ENCODE measurements around the gene FGF18.
"Not testable (repeated sequence)": the region's sequence is repeated elsewhere in the genome, so short reads cannot be mapped to it uniquely, and the experiment has no call there.

Gene FGF18

GRCh38 chr5:171413153-171413910, 6.1 kb upstream of the FGF18 start:
- Mint-ChIP-seq H3K4me1 (peaks cover 9% of the 10 kb centered on the region), H3K4me3 (no peak overlapping the region), H3K27ac (peak overlapping the region; percentile 43), H3K36me3 (peaks cover 76% of the 10 kb centered on the region), H3K9me3 (no peaks in the 10 kb centered on the region)
- no peak for ATAC-seq
- no peak for DNase-seq (ENCODE audit: low spot score in 2 of 2)

- not testable (repeated sequence) for ATAC-seq; DNase-seq (ENCODE audit: low spot score in 2 of 2); H3K4me3 Mint-ChIP-seq; H3K9me3 Mint-ChIP-seq
- H3K36me3 Mint-ChIP-seq, result peaks cover 70% of the 10 kb centered on the region
- H3K4me1 Mint-ChIP-seq, result peaks cover 12% of the 10 kb centered on the region
- peak overlapping the region; percentile 54 for H3K27ac Mint-ChIP-seq
Observed at GRCh38 chr5:171413993-171414392, 5.5 kb upstream of the FGF18 start.

- H3K27ac Mint-ChIP-seq, result no peak overlapping the region
- peaks cover 58% of the 10 kb centered on the region for H3K36me3 Mint-ChIP-seq
- H3K9me3 Mint-ChIP-seq, result no peaks in the 10 kb centered on the region
Observed at GRCh38 chr5:171415115-171415730, 4.2 kb upstream of the FGF18 start.

GRCh38 chr5:171416160-171417049, 3.0 kb upstream of the FGF18 start:
- Mint-ChIP-seq H3K4me3 (no peak overlapping the region), H3K36me3 (peaks cover 46% of the 10 kb centered on the region), H3K9me3 (no peaks in the 10 kb centered on the region), H3K27ac (no peak overlapping the region), H3K4me1 (peaks cover 18% of the 10 kb centered on the region)
- ATAC-seq (no peak), DNase-seq (ENCODE audit: low spot score in 2 of 2) (no peak)

More at GRCh38 chr5:171415115-171415730, 4.2 kb upstream of the FGF18 start:
- no peak overlapping the region for H3K4me3 Mint-ChIP-seq
- no peak for DNase-seq (ENCODE audit: low spot score in 2 of 2)
- peaks cover 12% of the 10 kb centered on the region for H3K4me1 Mint-ChIP-seq
- ATAC-seq, result no peak

- H3K9me3 Mint-ChIP-seq, result no peaks in the 10 kb centered on the region
- H3K27ac Mint-ChIP-seq, result no peak overlapping the region
- peak overlapping the region; percentile 65 for H3K4me3 Mint-ChIP-seq
- peaks cover 11% of the 10 kb centered on the region for H3K4me1 Mint-ChIP-seq
- peak; percentile 43 to 79 for DNase-seq (ENCODE audit: low spot score in 2 of 2)
- peak; percentile 73 for ATAC-seq
- peaks cover 25% of the 10 kb centered on the region for H3K36me3 Mint-ChIP-seq
Observed at GRCh38 chr5:171418316-171418981, 998 bp upstream of the FGF18 start.

- no peak overlapping the region for H3K27ac Mint-ChIP-seq
Observed at GRCh38 chr5:171419688-171420430, 412 bp downstream of the FGF18 start.

GRCh38 chr5:171420431-171421241, 1.2 kb downstream of the FGF18 start:
- H3K4me1 Mint-ChIP-seq, result peaks cover 11% of the 10 kb centered on the region
- H3K27ac Mint-ChIP-seq, result no peak overlapping the region
- H3K4me3 Mint-ChIP-seq, result peak overlapping the region; percentile 54
- H3K36me3 Mint-ChIP-seq, result peaks cover 3% of the 10 kb centered on the region
- DNase-seq (ENCODE audit: low spot score in 2 of 2) (no peak), ATAC-seq (no peak)
- H3K9me3 Mint-ChIP-seq, result no peaks in the 10 kb centered on the region

More at GRCh38 chr5:171419688-171420430, 412 bp downstream of the FGF18 start:
- Mint-ChIP-seq H3K9me3 (no peaks in the 10 kb centered on the region), H3K4me1 (peaks cover 11% of the 10 kb centered on the region), H3K36me3 (peaks cover 11% of the 10 kb centered on the region), H3K4me3 (peak overlapping the region; percentile 54)
- ATAC-seq (peak; percentile 50), DNase-seq (ENCODE audit: low spot score in 2 of 2) (peak in 1 of 2 donors; percentile 59)

- no peaks in the 10 kb centered on the region for H3K9me3 Mint-ChIP-seq
Observed at GRCh38 chr5:171421331-171422262, 2.1 kb downstream of the FGF18 start.

GRCh38 chr5:171422495-171422894, 3.0 kb downstream of the FGF18 start:
- Mint-ChIP-seq H3K36me3 (no peaks in the 10 kb centered on the region), H3K4me1 (peaks cover 11% of the 10 kb centered on the region), H3K27ac (no peak overlapping the region), H3K9me3 (no peaks in the 10 kb centered on the region), H3K4me3 (no peak overlapping the region)
- ATAC-seq (no peak), DNase-seq (ENCODE audit: low spot score in 2 of 2) (no peak)

More at GRCh38 chr5:171421331-171422262, 2.1 kb downstream of the FGF18 start:
- Mint-ChIP-seq H3K27ac (no peak overlapping the region), H3K36me3 (no peaks in the 10 kb centered on the region), H3K4me3 (no peak overlapping the region), H3K4me1 (peaks cover 11% of the 10 kb centered on the region)
- ATAC-seq, result no peak
- DNase-seq (ENCODE audit: low spot score in 2 of 2), result no peak

GRCh38 chr5:171422902-171423663, 3.6 kb downstream of the FGF18 start:
- DNase-seq (ENCODE audit: low spot score in 2 of 2) (no peak), ATAC-seq (no peak)
- Mint-ChIP-seq H3K36me3 (no peaks in the 10 kb centered on the region), H3K4me3 (no peak overlapping the region), H3K27ac (no peak overlapping the region), H3K4me1 (peaks cover 11% of the 10 kb centered on the region), H3K9me3 (no peaks in the 10 kb centered on the region)

GRCh38 chr5:171424726-171425125, 5.3 kb downstream of the FGF18 start:
- H3K4me3 Mint-ChIP-seq, result no peak overlapping the region
- ATAC-seq, result no peak
- no peaks in the 10 kb centered on the region for H3K9me3 Mint-ChIP-seq
- no peak overlapping the region for H3K27ac Mint-ChIP-seq
- H3K36me3 Mint-ChIP-seq, result no peaks in the 10 kb centered on the region
- peaks cover 5% of the 10 kb centered on the region for H3K4me1 Mint-ChIP-seq
- no peak for DNase-seq (ENCODE audit: low spot score in 2 of 2)

- Mint-ChIP-seq H3K9me3 (no peaks in the 10 kb centered on the region), H3K4me3 (no peak overlapping the region), H3K36me3 (no peaks in the 10 kb centered on the region), H3K27ac (no peak overlapping the region), H3K4me1 (peaks cover 5% of the 10 kb centered on the region)
- DNase-seq (ENCODE audit: low spot score in 2 of 2), result no peak
- no peak for ATAC-seq
Observed at GRCh38 chr5:171425596-171426244, 6.3 kb downstream of the FGF18 start.

All from stimulated activated effector memory CD8-positive, alpha-beta T cell treated with anti-CD3 and anti-CD28 coated beads, Interleukin-12 subunit alpha, Interleukin-12 subunit beta, amount 100 ng/mL, for 72 hours (primary cell).